GM18519 (cell line): ENCODE results near the gene C2CD3.
"Not testable (repeated sequence)": the region's sequence is repeated elsewhere in the genome, so short reads cannot be mapped to it uniquely, and the experiment has no call there.

Source experiments
- ATAC-seq: cut with Tn5 transposase; IDR thresholded peaks from one replicate; pipeline ENCODE4 v1.9.1; 2021; ENCODE audit warnings: mild to moderate bottlenecking, moderate library complexity; ENCODE audit not compliant: unreplicated experiment, low FRiP score

The C2CD3 gene

GRCh38 chr11:73988227-73988626 lies 182.6 kb downstream of the C2CD3 start:
- ATAC-seq, result no peak

- ATAC-seq, result not testable (repeated sequence)
Measured at GRCh38 chr11:73985661-73986060, 185.1 kb downstream of the C2CD3 start.

- ATAC-seq, result no peak
Measured at GRCh38 chr11:73983741-73984538, 186.9 kb downstream of the C2CD3 start.

DNA sequence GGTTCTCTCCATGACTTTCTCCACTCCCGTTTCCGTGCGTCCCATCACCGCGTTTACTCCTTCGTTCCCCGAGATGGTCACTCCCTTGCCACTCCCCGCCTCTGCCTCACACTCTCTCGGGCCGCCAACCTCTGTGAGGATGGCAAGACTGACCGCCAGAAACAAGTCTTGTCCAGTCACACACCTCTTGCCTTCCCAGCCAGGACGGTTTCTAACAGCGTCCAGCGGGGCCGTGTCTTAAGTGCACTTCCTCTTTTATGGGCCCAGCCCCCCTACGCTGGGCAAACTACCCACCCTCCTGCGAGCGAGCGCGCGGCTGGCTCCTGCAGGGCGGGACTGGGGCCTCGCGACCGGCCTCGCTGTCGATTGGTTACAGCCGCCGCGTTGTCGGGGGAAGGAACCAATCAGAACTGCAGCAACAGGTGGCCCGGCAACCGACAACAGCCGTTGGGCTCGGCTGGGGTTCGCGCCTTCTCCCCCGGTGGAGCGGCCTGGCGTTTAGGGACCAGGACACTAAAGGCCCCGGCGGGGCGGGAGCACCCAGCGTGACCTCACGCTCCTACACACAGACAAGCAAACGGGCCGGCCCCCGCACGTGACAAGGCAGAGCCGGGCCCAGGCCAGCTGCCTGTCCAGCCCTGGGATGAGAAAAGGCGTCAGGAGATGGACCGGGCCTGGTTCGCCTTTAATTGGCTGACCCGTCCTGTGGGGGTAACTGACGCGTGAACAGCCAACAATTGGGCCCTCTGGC lies 187.6 kb downstream of the C2CD3 start:
- ATAC-seq, result peak; percentile 68

- ATAC-seq, result peak; percentile 10
Measured at GRCh38 chr11:73982595-73982989, 188.2 kb downstream of the C2CD3 start, which contains the start of gene UCP2. UCP2 (minus strand) TSS chr11:73982843; CDS start chr11:73978378, 4,465 bp downstream.

DNA sequence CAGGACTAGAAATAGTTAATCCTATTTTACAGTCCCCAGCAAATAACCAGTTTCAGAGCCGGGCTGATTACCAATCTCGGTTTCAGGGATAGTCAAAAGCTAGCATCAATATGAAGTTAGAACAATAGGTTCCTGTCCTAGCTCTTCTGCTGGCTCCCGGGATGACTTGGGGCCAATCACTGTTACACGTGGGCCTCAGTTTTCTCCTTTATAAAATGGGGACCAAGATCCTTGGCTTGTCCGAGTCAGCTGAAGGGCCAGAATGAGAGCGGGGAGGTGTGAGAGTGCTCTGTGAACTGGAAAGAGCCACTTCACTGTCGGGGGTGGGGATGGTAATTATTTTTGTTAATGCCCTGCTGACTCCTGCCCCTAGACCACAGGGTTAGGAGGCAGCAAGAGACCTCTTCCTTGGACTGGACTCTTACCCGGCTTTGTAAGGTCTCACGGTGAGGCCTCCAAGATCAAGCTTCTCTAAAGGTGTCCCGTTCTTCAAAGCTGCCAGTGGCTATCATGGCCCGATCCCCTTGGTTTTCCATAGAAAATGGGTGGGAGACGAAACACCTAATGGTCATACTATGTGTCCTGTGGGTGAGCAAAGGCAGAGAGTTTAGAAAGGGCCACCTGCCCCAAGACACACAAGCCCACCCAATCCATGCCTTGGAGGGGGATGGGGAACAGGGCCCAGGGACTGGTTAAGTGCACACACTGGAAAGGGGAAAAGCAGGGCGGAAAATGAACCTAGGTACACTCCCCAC lies 189.6 kb downstream of the C2CD3 start:
- no peak for ATAC-seq

- peak; percentile 36 for ATAC-seq
Measured at GRCh38 chr11:73980001-73980961, 190.5 kb downstream of the C2CD3 start.

DNA sequence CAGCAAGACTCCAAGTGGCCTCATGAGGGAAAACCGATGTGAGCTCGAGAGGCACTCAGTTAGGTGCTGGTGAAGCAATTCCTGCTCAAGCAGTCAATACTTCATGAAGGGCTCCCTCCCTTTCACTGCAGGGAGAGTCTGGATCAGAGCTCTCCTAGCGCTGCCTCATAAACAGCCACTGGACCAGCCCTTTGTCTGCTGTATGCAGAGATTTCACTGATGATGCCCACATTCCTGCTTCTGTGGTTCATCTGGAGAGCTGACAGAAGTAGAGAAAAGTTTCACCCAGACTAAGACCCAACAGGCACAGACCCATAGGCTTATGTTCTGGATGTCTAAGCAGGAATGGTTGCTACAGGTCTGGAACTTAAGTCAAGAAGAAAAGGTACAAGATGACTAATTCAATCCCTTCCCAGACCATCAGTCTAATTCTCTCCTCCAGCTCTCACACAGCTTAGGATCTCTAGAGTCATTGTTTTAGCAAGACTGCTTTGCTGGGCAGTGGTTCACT lies 192.2 kb downstream of the C2CD3 start:
- no peak for ATAC-seq

DNA sequence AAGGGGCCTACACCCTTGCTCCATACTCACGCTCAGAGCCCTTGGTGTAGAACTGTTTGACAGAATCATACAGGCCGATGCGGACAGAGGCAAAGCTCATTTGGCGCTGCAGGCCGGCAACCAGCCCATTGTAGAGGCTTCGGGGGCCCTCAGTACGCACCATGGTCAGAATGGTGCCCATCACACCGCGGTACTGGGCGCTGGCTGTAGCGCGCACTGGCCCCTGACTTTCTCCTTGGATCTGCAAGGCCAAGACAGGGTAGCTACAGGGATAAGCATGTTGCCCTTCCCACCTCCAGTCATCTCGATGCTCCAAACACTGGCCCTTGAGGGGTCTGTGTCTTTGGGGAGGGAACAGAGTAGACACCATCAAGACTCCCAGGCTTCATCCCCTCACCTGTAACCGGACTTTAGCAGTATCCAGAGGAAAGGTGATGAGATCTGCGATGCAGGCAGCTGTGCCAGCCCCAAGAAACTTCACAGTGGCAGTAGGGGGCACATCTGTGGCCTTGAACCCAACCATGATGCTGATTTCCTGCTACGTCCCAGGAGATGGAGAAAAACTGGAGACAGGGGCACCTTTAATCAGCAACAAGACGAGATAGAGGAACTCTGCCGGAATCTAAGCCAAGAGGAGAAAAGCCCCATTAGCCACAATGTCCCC lies 192.8 kb downstream of the C2CD3 start:
- ATAC-seq, result no peak

- no peak for ATAC-seq
Measured at GRCh38 chr11:73976451-73977151, 194.2 kb downstream of the C2CD3 start.

- ATAC-seq, result no peak
Measured at GRCh38 chr11:73975479-73975757, 195.4 kb downstream of the C2CD3 start.

DNA sequence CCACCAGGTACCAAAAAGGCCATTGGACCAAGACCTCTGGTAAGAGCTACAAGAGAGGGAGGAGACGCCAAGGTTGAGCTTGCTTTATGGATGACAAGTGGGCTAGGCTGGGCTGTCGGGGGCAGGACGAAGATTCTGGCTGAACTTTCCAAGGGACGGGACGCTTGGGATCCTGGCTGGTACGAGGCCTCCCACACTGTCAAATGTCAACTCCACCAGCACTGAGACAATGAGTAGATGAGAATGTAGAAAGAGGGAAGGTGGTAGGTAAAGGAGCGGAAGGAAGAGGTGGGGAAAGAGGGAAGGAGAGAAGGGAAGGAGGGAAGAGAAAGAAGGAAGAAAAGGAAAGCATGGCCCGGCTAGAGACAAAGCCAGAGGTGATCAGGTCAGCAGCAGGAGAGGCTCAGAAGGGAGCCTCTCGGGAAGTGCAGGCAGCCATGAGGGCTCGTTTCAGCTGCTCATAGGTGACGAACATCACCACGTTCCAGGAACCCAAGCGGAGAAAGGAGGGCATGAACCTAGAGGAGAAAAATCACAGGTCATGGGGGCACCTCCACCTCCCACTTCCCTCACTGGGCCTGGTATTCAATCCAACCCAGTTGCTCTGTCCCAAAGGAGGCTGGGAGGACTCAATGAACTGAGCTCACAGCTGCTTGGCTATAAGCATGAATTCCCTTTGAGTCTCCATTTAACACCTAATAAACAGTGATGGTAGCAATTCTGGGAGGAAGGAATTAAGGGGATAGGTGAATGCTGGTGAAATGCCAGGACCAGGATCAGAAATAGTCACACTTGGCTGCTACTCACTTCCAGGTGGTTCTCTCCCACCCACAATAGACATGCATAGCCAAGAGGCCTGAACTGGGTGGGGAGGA lies 196.0 kb downstream of the C2CD3 start:
- ATAC-seq, result no peak

DNA sequence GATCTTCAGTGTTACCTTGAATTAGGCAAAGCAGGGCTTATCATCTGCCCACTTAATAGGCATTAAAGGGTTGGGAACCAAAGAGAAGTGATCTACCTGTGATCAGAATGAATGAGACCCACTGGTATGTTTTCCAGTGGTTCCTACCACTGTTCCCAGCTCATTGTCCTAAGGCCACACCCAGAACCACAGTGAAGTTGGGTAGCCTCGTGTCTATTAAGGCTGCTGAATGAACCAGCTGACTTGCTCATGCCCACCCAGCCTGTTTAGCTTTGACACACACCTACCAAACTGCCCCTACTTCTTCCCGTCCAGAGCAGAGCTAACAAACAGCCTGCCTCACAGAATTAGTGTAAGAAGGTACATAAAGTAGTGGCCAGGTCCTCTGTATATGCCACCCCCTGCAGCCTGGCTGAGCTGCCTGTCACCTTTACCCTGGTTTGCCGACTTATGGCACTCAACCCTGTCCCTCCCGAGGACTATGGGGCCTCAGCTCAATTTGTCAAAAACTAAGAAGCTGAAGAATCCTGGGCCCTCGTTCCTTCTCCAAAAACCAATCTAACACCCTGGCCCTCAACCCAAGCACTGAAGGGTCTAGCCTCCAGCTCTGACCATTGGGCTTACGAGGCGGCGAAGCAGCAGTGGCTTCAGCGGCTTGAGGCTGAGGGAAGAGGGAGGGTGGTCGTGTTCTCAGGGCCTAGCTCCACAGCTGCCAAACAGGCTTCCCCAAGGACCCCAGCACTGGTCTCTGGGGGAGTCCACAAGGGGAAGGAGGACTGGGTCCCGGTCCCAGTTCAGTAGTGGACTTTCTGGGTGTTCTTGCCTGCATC lies 198.0 kb downstream of the C2CD3 start:
- ATAC-seq, result no peak

- no peak for ATAC-seq
Measured at GRCh38 chr11:73972187-73972586, 198.6 kb downstream of the C2CD3 start.

GRCh38 chr11:73971175-73971719 lies 199.6 kb downstream of the C2CD3 start:
- ATAC-seq, result no peak

DNA sequence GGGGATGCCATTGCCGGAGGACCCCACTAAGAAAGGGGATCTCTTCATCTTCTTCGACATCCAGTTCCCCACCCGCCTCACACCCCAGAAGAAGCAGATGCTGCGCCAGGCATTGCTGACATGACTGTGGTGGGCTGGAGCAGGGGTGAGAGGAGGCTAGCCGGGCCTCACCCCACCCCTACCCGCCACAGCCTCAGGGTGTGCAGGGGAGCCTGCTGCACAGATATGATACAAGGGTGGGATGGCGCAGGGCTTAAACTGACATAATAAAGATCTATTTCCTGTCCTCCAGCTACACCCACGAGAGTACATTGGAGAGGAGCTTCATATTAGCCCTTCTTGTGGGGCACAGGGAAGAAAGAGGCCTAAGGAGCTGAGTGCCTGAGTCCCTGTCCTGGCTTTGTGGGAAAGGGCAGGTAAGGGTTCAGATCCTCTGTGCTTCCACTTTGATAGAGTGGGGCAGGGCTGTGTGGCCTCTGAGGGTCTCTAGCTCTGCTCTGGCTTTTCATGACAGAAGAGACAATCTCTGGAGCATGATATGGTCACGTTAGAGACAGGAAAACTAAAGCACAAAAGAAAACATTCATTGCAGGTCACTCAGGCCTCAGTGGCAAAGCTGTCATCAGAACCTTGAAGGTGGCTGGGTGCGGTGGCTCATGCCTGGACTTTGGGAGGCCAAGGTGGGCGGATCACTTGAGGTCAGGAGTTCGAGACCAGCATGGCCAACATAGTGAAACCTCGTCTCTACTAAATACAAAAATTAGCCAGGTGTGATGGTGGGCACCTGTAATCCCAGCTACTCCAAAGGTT lies 200.6 kb downstream of the C2CD3 start:
- ATAC-seq, result no peak
